K562 (cell line): ENCODE results near the gene CARS2. TPM values are rescaled to one million over a fixed set of nuclear protein-coding genes. Genes with fewer than 3 reads are reported as not detected.

Experiments used
- BRD4 ChIP-seq: fragments of 200-600 bp; sonication (generic); IDR thresholded peaks from 2 replicates; pipeline ENCODE4 v1.6.1; 2017; ENCODE audit warnings: inconsistent platforms
- E2F8 ChIP-seq: fragments of 450-650 bp; IDR thresholded peaks from 2 replicates; pipeline ENCODE4 v1.7.1; 2018; ENCODE audit warnings: mild to moderate bottlenecking, low read depth; ENCODE audit not compliant: partially characterized antibody
- ESRRA ChIP-seq: fragments of 450-650 bp; IDR thresholded peaks from 2 replicates; pipeline ENCODE4 v1.6.1; 2014; ENCODE audit warnings: low read depth, mild to moderate bottlenecking, moderate library complexity, borderline replicate concordance
- HDAC2 ChIP-seq: fragments of 450-650 bp; IDR thresholded peaks from 2 replicates; pipeline ENCODE4 v1.6.1; 2016; ENCODE audit warnings: mild to moderate bottlenecking
- HMGN3 ChIP-seq: IDR thresholded peaks from 2 replicates; pipeline ENCODE4 v1.6.1; 2011; ENCODE audit warnings: borderline replicate concordance, low read depth, mild to moderate bottlenecking, mixed read lengths, low read length; ENCODE audit not compliant: insufficient read length; ENCODE audit errors: extremely low read depth
- KDM5B ChIP-seq: fragments of 200-600 bp; sonication (generic); IDR thresholded peaks from 2 replicates; pipeline ENCODE4 v1.6.1; 2012; ENCODE audit warnings: low read depth, mild to moderate bottlenecking, moderate library complexity, low read length, control low read depth, inconsistent platforms; ENCODE audit not compliant: insufficient replicate concordance
- RBM17 ChIP-seq: fragments of 200-400 bp; formaldehyde crosslinking; IDR thresholded peaks from 2 replicates; pipeline ENCODE4 v1.6.1; 2017; ENCODE audit warnings: low read depth, mild to moderate bottlenecking, low read length, borderline replicate concordance
- SMAD3 ChIP-seq: fragments of 450-650 bp; formaldehyde crosslinking; conservative IDR thresholded peaks from 2 replicates; pipeline ENCODE4 v1.4.0; 2020; ENCODE audit warnings: mild to moderate bottlenecking
- SNAPC5 ChIP-seq: fragments of 250-450 bp; sonication (Bioruptor Pico); IDR thresholded peaks from 2 replicates; pipeline ENCODE4 v1.8.0; 2021; ENCODE audit warnings: moderate library complexity, mild to moderate bottlenecking, inconsistent platforms
- ZMIZ1 ChIP-seq, 2 experiments: fragments of 150-350 bp in 1 of 2; IDR thresholded peaks; 2 replicates each; pipeline ENCODE4 v1.6.1; 2012 to 2016; ENCODE audit warnings: low read depth in 2 of 2, low read length in 2 of 2, mild to moderate bottlenecking in 1 of 2, moderate library complexity in 1 of 2
- polyA plus RNA-seq, 8 experiments: library from polyadenylated mRNA; depleted of rRNA in 4 of 8; stranded (reverse) in 5 of 8; unstranded in 3 of 8; fragments of >200 nt; fragmentation: Nextera tagmentation in 2 of 8; fragmentation: Illumina TruSeq in 1 of 8; extraction: Ambion mirVana in 2 of 8; extraction: Trizol in 1 of 8; gene quantifications; 2 replicates each; pipeline versions ENCODE4 v1.2.1 to v1.2.3, GENCODE V29; 2011 to 2014; ENCODE audit warnings: inconsistent platforms in 1 of 8, missing spikeins in 1 of 8
- total RNA-seq, 7 experiments: library from RNA; depleted of rRNA in 6 of 7; stranded (reverse); fragments of >200 nt in 6 of 7; fragmentation: Illumina TruSeq in 2 of 7; extraction: Trizol in 2 of 7; gene quantifications; 2 replicates each; pipeline versions ENCODE4 v1.2.1 to v1.2.3, GENCODE V29; 2011 to 2021; ENCODE audit warnings: low replicate concordance in 1 of 7

Gene CARS2
- total and polyA plus RNA-seq, 9 of the 15 experiments (the other 6 are each of a cell fraction or from before 2014, with no cell fraction given): 1.7 to 37.4 (median 30.5) TPM

- TF ChIP-seq ZMIZ1 (IDR thresholded peaks at IDR 0.05; ENCODE audit: low read depth in 2 of 2, low read length in 2 of 2): no peak
- no peak for TF ChIP-seq SNAPC5 (CRISPR knock-in tag)
- no peak for TF ChIP-seq SMAD3 (CRISPR knock-in tag)
- no peak for TF ChIP-seq BRD4
- TF ChIP-seq HDAC2: no peak
- TF ChIP-seq RBM17: no peak
- TF ChIP-seq HMGN3: no peak
- TF ChIP-seq E2F8: no peak
- no peak for TF ChIP-seq KDM5B
- TF ChIP-seq ESRRA: no peak
Measured at GRCh38 chr13:110722971-110723370, 17.1 kb upstream of the CARS2 start (continued).
